HG03521 (cell line): Measurements from ENCODE around the gene LDLRAP1.

Experiments used
- ATAC-seq: cut with Tn5 transposase; IDR thresholded peaks from one replicate; pipeline ENCODE4 v1.9.1; 2021; ENCODE audit warnings: mild to moderate bottlenecking, moderate library complexity; ENCODE audit not compliant: unreplicated experiment

Gene LDLRAP1

DNA sequence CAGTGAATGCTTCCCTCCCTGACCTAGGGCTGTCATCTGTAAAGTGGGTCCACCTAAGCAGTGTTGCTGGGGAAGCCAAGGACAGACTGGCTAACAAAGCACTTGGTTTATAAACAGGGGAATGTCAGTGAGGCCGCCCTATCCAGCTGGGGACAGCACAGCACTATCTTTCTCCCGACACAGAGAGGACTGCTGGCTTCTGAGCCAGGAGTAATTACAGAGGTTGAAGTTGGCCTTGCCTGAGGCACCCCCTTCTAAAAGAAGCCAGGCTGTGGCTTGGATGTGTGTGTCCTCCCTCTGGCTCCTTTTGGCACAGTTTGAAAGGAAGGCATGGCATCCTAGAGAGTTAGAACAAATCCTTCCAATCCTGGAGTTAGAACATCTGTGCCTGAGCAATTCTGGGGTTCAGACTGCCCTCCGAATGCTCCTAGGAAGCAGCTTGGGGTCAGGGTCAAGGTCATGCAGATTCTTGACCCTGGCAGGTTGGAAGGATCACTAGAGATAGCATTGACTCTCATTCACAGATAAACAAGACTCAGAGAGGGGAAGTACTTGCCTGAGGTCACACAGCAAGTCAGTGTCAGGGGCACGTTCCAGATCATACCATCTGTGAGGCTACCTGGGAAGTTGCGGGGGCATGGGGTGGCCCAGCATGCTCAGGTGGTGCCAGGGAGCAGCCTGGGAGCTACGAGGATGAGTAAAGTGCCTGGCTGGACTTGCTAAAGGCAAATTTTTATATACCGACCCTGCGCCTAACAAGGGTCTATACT is 1.3 kb upstream of the LDLRAP1 start:
- no peak for ATAC-seq

DNA sequence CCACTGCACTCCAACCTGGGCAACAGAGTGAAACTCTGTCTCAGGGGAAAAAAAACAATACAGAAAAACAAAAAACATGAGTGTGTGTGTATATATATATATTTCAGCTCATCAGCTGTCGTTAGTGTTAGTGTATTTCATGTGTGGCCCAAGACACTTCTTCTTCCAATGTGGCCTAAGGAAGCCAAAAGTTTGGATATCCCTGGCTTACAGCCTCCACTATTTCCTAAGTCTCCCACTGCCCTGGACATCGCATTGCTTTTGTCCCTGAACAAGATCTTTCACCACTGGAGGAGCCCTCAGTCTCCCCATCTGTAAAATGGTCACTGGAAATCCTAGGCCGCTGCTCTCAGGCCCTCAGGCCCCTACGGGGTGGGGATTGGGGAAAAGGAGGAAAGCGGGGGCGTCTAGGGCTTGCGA is 391 bp upstream of the LDLRAP1 start:
- ATAC-seq: no peak

- ATAC-seq: no peak
These were observed 898 bp downstream of the LDLRAP1 start for GRCh38 chr1:25544243-25544764.

GRCh38 chr1:25544819-25545218 is 1.4 kb downstream of the LDLRAP1 start:
- no peak for ATAC-seq

GRCh38 chr1:25545767-25546166 is 2.4 kb downstream of the LDLRAP1 start:
- ATAC-seq: no peak

DNA sequence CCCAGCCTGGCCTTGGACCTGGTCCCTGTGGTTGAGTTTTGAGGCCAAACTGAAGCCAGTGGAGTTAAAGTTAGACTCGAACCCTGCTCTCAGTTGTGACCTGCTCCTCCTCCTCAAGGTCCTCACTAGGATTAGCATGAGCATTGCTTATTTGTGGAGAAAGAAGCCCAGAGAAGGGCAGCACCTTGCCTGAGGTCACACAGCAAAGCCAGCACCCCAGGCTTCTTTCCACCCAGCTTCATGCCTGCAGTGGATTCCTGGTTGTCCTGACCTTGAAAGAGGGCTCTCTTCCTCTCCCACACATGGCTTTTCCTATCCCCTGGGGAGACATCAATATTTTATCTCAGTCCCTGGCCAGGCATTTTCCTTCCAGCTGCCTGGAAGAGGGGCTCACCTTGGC is 2.8 kb downstream of the LDLRAP1 start:
- ATAC-seq: no peak

- no peak for ATAC-seq
These were observed 5.2 kb downstream of the LDLRAP1 start for GRCh38 chr1:25548601-25549000.

DNA sequence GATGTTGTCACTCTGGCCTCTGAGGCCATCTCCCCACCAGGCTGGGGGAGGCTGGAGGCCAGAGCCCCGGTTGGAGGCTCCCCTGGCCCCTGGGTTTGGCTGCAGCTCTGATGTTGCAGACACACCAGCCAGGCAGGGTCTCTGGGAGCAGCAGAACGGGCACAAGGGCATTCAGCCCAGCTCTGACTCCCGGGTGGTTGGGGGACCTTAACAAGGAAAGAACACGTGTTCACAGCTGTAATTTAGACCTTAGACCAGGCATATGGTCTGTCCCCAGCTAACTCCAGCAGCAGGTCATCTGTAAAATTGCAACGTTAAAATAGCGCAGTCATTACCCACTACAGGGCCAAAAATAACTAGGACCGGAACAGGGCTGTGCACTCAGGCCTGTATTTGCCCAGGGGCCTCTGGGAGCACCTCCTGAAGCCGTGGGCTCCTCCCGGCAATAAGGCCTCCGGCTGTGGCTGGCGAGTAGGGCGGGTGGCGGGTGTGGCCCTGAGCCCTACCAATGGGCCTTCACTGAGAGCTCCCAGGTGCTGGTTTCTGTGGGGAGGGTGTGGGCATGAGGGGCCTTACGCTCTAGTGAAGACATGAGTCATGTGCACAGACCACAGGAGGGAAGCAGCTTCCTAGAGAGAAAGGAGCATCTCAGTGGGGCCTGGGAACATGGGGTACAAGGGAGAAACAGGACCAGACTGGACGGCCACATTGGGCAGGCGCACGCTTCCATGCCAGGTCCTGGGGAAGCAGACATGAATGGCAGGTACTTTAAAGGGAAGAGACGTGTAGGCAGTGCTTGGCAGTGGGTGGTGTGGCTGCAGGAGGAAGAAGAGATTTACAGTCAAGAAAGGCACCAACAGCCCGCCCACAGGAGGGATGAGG is 6.1 kb downstream of the LDLRAP1 start:
- peak; percentile 76 for ATAC-seq

GRCh38 chr1:25550155-25550506 is 6.7 kb downstream of the LDLRAP1 start:
- ATAC-seq: no peak

DNA sequence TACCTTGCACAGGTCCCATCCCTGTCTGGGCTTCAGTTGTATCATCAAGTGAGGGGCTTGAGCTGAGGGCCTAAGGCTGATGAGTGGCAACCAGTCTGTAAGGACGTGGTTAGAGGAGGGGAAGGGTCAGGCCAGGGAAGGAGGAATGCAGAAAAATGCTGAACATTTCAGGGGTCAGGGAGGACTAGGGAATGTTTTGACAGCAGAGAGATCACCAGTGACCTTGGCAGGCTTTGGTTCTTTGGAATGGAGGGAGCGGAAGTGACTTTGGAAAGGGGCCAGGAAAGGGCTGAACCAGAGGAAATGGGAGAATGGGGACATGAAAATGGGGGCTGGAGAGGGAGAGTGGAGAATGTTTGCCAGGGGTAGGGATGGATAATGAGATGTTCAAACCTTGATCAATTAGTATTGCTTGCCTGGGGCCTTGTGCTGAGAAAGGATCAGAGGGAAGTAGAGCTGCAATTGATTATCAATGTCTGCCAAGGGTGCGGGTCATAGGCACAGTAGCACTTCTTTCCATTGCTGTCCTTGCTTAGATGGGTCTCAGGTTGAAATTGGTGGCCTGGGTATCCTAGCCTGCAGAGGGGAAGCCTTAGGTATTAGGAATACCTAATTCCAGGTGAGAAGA is 7.4 kb downstream of the LDLRAP1 start:
- ATAC-seq: no peak

GRCh38 chr1:25553749-25554429 is 10.5 kb downstream of the LDLRAP1 start:
- ATAC-seq: no peak

GRCh38 chr1:25554430-25554780 is 11.0 kb downstream of the LDLRAP1 start:
- ATAC-seq: no peak

- no peak for ATAC-seq
These were observed 11.7 kb downstream of the LDLRAP1 start for GRCh38 chr1:25554886-25555752.

- no peak for ATAC-seq
These were observed 12.3 kb downstream of the LDLRAP1 start for GRCh38 chr1:25555753-25556092.

DNA sequence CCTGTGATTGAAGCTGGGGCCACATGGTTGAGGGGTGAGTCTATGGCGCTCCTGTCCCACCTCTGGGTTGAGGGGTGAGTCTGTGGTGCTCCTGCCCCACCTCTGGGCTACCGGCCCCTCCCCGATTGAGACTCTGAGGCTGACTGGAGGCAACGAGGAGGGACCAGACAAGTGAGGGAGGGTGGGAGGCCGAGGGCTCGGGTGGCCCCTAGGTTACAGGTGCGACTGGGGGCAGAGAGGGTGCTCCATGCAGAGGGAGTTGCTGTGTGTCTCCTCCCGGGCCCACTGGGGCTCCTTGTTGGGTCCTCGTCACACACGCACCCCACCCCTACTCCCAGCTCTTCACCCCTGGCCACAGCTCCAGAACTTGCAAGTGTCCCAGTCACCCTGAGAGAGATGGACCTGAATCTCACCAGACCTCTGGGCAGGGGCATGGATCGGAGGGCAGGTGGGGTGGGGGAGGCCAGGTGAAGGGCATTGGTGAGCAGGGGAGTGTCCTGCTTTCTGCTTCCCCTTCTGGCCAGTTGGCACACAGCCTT is 12.8 kb downstream of the LDLRAP1 start:
- no peak for ATAC-seq

DNA sequence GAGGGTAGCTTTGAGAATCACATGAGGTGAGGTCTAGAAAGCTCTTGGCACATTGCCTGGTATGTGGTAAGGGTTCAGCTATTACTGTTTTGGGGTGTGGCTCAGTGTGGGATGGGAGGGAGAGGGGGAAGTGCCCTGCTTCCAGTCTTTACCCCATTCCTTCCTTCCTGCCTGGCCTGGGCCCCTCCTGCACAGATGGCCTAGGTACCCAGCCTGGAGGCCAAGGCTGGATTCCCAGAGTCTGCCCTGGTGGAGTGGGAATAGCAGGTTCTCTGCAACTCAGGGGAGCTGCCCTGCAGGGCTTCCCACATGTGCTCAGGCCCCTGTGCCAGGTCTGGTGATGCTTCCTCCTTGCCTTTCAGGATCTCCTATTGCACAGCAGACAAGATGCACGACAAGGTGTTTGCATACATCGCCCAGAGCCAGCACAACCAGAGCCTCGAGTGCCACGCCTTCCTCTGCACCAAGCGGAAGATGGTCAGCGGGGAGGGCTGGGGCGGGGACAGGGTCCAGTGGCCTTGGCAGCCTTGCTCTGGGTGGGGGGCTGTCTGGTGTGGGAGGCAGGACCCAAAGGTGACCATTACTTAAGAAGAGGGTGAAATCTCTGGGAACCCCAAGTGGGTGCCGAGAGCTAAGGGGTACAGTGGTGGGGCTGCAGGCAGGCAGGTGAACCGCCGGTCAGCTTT is 13.5 kb downstream of the LDLRAP1 start:
- no peak for ATAC-seq

DNA sequence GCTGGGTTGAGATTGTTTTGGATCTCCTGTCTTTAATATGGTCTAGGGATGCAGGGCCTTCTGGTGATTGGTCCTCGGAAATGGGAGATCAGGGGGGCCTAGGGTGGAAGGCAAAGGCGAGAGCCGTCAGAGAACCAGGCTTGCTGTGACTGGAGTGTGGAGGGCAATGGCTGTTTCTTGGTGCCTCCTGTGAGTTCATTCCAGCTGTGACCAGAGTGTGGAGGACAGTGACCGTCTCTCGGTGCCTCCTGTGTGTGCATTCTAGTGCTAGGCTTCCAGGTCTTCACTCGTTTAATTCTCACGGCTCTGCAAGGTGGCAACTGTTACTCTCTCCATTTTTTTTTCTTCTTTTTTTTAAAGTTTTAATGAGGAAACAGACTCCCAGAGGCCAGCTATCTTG is 14.1 kb downstream of the LDLRAP1 start:
- ATAC-seq: no peak

DNA sequence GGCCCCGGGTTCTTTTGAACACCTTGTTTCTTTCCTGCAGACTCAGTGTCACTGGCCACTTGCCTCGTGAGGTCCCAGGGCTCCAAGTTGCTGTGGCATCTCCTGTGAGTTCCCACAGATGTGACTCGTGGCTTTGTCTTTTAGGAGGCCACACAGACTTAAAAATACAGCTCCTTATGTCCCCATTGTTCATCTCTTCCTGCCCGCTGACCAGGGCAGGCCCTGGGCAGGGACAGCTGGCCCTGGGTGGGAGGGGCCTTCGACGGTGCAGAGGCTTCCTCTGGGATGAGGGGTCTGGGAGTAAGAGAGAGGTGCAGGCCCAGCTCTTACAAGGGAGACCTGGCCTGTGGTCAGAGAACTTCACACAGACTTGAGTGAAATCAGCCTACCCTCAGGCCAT is 15.6 kb downstream of the LDLRAP1 start:
- no peak for ATAC-seq

- ATAC-seq: no peak
These were observed 16.6 kb downstream of the LDLRAP1 start for GRCh38 chr1:25560001-25560400.
